IMR-90 (cell line): ENCODE measurements around the gene PIK3C3. TPM values are rescaled to one million over a fixed set of nuclear protein-coding genes. Genes with fewer than 3 reads are reported as not detected.

Experiments
- ATAC-seq: fragments of 200-7000 bp; cut with Tn5 transposase; 2 replicates; pipeline ENCODE4 v1.9.1; 2020; ENCODE audit warnings: low read depth, mild to moderate bottlenecking, moderate library complexity
- BruUV-seq: library from RNA; stranded (reverse); fragments of 400-500 nt; replicated peaks from 2 replicates; lab custom pipeline; 2021; lab: Mats Ljungman, UMichigan
- CTCF ChIA-PET: fragments of 300-600 bp; formaldehyde crosslinking; extraction: SDS; loops from one replicate; lab custom pipeline; 2021; ENCODE audit warnings: antibody characterized with exemption; lab: Yijun Ruan, JAX
- POLR2A ChIA-PET: fragments of 300-600 bp; sonication (Branson Sonifier 250); formaldehyde crosslinking; loops from one replicate; lab custom pipeline; 2022; ENCODE audit warnings: antibody characterized with exemption; ENCODE audit not compliant: unreplicated experiment; lab: Charles Lee
- DNase-seq: peaks from one replicate; pipeline ENCODE4 v3.0.0; 2013
- H2AFZ ChIP-seq: replicated peaks from 2 replicates; pipeline ENCODE3; 2013; ENCODE audit warnings: low read length, mild to moderate bottlenecking; ENCODE audit not compliant: poor library complexity
- H2AK5ac ChIP-seq: 2 replicates; pipeline ENCODE4 v1.6.1; 2013; ENCODE audit warnings: low read depth, low read length, inconsistent platforms
- H2AK9ac ChIP-seq: replicated peaks from 2 replicates; pipeline ENCODE3; 2013; ENCODE audit warnings: mild to moderate bottlenecking, low read depth, low read length, moderate library complexity; ENCODE audit not compliant: poor library complexity
- H2BK120ac ChIP-seq: 2 replicates; pipeline ENCODE4 v1.6.1; 2013; ENCODE audit warnings: low read depth, low read length, inconsistent platforms
- H2BK15ac ChIP-seq: 3 replicates; pipeline ENCODE4 v1.6.1; 2013; ENCODE audit warnings: low read depth, low read length, inconsistent platforms
- H2BK20ac ChIP-seq: 2 replicates; pipeline ENCODE4 v1.6.1; 2013; ENCODE audit warnings: low read depth, mild to moderate bottlenecking, inconsistent platforms, low read length, moderate library complexity
- H2BK5ac ChIP-seq: 2 replicates; pipeline ENCODE4 v1.6.1; 2013; ENCODE audit warnings: mild to moderate bottlenecking, low read depth, low read length, inconsistent platforms; ENCODE audit not compliant: poor library complexity, severe bottlenecking
- H3K14ac ChIP-seq: replicated peaks from 2 replicates; pipeline ENCODE4 v1.6.1; 2013; ENCODE audit warnings: low read depth, low read length, inconsistent platforms
- H3K18ac ChIP-seq: 2 replicates; pipeline ENCODE4 v1.6.1; 2013; ENCODE audit warnings: low read depth, low read length, control low read depth
- H3K23ac ChIP-seq: 2 replicates; pipeline ENCODE4 v1.6.1; 2013; ENCODE audit warnings: low read depth, low read length, inconsistent platforms
- H3K27ac ChIP-seq: 2 replicates; pipeline ENCODE4 v1.5.1; 2013; ENCODE audit warnings: mild to moderate bottlenecking, control low read depth, low read length; ENCODE audit not compliant: insufficient read depth
- H3K27me3 ChIP-seq: 2 replicates; pipeline ENCODE4 v1.6.1; 2013; ENCODE audit warnings: low read length; ENCODE audit not compliant: control insufficient read depth, insufficient read depth
- H3K36me3 ChIP-seq: 2 replicates; pipeline ENCODE4 v1.6.1; 2013; ENCODE audit warnings: low read length, mixed read lengths; ENCODE audit not compliant: control insufficient read depth, insufficient read depth
- H3K4ac ChIP-seq: 2 replicates; pipeline ENCODE4 v1.6.1; 2013; ENCODE audit warnings: low read depth, low read length, inconsistent platforms
- H3K4me1 ChIP-seq: 2 replicates; pipeline ENCODE4 v1.6.1; 2013; ENCODE audit warnings: low read length, mixed read lengths; ENCODE audit not compliant: control insufficient read depth, insufficient read depth
- H3K4me2 ChIP-seq: 2 replicates; pipeline ENCODE4 v1.6.1; 2013; ENCODE audit warnings: low read depth, mild to moderate bottlenecking, control low read depth, low read length, moderate library complexity
- H3K4me3 ChIP-seq: 2 replicates; pipeline ENCODE4 v1.5.1; 2013; ENCODE audit warnings: low read depth, mild to moderate bottlenecking, control low read depth, low read length, moderate library complexity; ENCODE audit not compliant: insufficient read depth
- H3K56ac ChIP-seq: 2 replicates; pipeline ENCODE4 v1.6.1; 2013; ENCODE audit warnings: low read length, inconsistent platforms; ENCODE audit not compliant: insufficient read depth; ENCODE audit errors: extremely low read depth
- H3K79me1 ChIP-seq, 2 experiments: 2 replicates each; pipeline ENCODE4 v1.6.1; 2013; ENCODE audit warnings: low read length in 2 of 2, inconsistent platforms in 1 of 2, low read depth in 1 of 2
- H3K9ac ChIP-seq: 2 replicates; pipeline ENCODE4 v1.6.1; 2013; ENCODE audit warnings: low read depth, low read length, control low read depth
- H3K9me1 ChIP-seq: 2 replicates; pipeline ENCODE4 v1.6.1; 2013; ENCODE audit warnings: low read length, inconsistent platforms; ENCODE audit not compliant: insufficient read depth
- H3K9me3 ChIP-seq: 2 replicates; pipeline ENCODE4 v1.6.1; 2013; ENCODE audit warnings: low read length; ENCODE audit not compliant: control insufficient read depth, insufficient read depth
- H4K20me1 ChIP-seq: 2 replicates; pipeline ENCODE4 v1.6.1; 2013; ENCODE audit warnings: low read length, inconsistent platforms; ENCODE audit not compliant: insufficient read depth
- H4K5ac ChIP-seq: 2 replicates; pipeline ENCODE4 v1.6.1; 2013; ENCODE audit warnings: mild to moderate bottlenecking, low read depth, low read length, control low read depth
- H4K8ac ChIP-seq, 2 experiments: 2 replicates each; pipeline ENCODE4 v1.6.1; 2013; ENCODE audit warnings: low read depth in 2 of 2, low read length in 2 of 2, control low read depth in 1 of 2, inconsistent platforms in 1 of 2
- H4K91ac ChIP-seq: 2 replicates; pipeline ENCODE4 v1.6.1; 2013; ENCODE audit warnings: low read depth, low read length, inconsistent platforms; ENCODE audit not compliant: insufficient read depth
- SMC3 ChIP-seq: fragments of 150-350 bp; IDR thresholded peaks from 2 replicates; pipeline ENCODE4 v1.6.1; 2016; ENCODE audit warnings: low read depth, mild to moderate bottlenecking, antibody characterized with exemption, low read length, moderate library complexity
- WGBS, 2 experiments: methylation state at CpG; one replicate each; pipeline versions ENCODE4 v1.1.5 to v1.1.7; 2013; ENCODE audit warnings: missing lambda C conversion rate in 2 of 2; ENCODE audit not compliant: insufficient read length in 1 of 2; ENCODE audit errors: extremely low coverage in 2 of 2; 5-methylcytosine and 5-hydroxymethylcytosine counted together
- dilution Hi-C: fragments of 300-500 bp; cut with HindIII; formaldehyde crosslinking; loops from one replicate; pipeline ENCODE4 v1.14.3; 2018; ENCODE audit warnings: low sequenced_read_pairs; ENCODE audit not compliant: unreplicated experiment
- in situ Hi-C: fragments of 300-500 bp; cut with MboI; formaldehyde crosslinking; loops from 3 replicates; pipeline ENCODE4 v1.14.3; 2019; ENCODE audit warnings: low sequenced_read_pairs, inconsistent platforms, mixed read lengths
- intact Hi-C: fragments of 100-400 bp; cut with micrococcal nuclease; formaldehyde crosslinking; loops from 2 replicates; pipeline ENCODE4 v1.10.0; 2022
- polyA plus RNA-seq, 3 experiments: library from polyadenylated mRNA; depleted of rRNA; stranded (reverse); fragments of >200 nt; gene quantifications; 2 replicates each; pipeline ENCODE4 v1.2.3, GENCODE V29; 2012; ENCODE audit warnings: low replicate concordance in 1 of 3
- total RNA-seq: library from RNA; depleted of rRNA; stranded (reverse); fragments of >200 nt; gene quantifications from 2 replicates; pipeline ENCODE4 v1.2.3, GENCODE V29; 2012

Gene PIK3C3
- total and polyA plus RNA-seq, 2 of the 4 experiments (the other 2 are of a cell fraction): 41.2 to 57.2 TPM

DNA sequence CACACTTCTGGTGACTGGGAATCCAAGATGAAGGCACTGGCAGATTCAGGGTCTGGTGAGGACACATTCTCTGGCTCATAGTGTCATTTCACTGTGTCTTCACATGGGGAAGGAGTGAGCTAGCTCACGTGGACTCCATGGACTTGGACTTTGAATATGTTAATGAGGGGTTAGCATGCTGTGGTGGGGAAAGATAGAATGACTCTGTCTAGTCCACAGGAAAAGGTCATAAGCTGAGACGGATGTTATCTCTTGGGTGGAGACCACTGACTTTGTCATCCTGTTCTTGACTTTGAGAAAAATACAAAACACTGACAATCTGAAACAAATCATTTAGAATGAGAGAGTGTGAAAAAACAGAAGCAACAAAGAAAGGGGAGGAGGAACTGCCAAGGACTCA, 145.9 kb downstream of the PIK3C3 start:
- no peak overlapping the region for H3K4me3 ChIP-seq
- H4K5ac ChIP-seq: no peak overlapping the region
- no peak for ATAC-seq
- no peaks in the 10 kb centered on the region for H3K36me3 ChIP-seq
- no peak overlapping the region for H2BK15ac ChIP-seq
- peaks cover under 1% of the 10 kb centered on the region; the same call in 1 of the 2 replicates for H3K27me3 ChIP-seq
- no peak overlapping the region for H3K4me2 ChIP-seq
- H3K9ac ChIP-seq: no peak overlapping the region
- H3K56ac ChIP-seq: no peak overlapping the region
- H3K4ac ChIP-seq: no peak overlapping the region
- H3K4me1 ChIP-seq: no peaks in the 10 kb centered on the region
- no peak overlapping the region for H2AK5ac ChIP-seq
- H2BK20ac ChIP-seq: no peak overlapping the region
- H3K79me1 ChIP-seq: no peaks in the 10 kb centered on the region
- no peak overlapping the region for H2AK9ac ChIP-seq
- H4K91ac ChIP-seq: no peak overlapping the region
- no peak for TF ChIP-seq SMC3
- no peaks in the 10 kb centered on the region for H4K20me1 ChIP-seq
- ChIA-PET CTCF (interaction anchor here (1.4 kb wide), 1 partner anchor 14 kb away, joined by 3 read pairs; no protein-coding TSS in a partner anchor), POLR2A (no interaction called here)
- H3K9me3 ChIP-seq: no peaks in the 10 kb centered on the region
- no peak overlapping the region for H3K23ac ChIP-seq
- H4K8ac ChIP-seq: no peak overlapping the region
- H3K18ac ChIP-seq: no peak overlapping the region
- no peak overlapping the region for H3K27ac ChIP-seq
- no peak overlapping the region for H2AFZ ChIP-seq
- in situ Hi-C loops: loop anchor here (25.0 kb wide), 1 partner anchor 1486 kb away; no protein-coding TSS in a partner anchor
- dilution Hi-C loops: no loop called here
- intact Hi-C loops: no loop called here
- no CpG with 5 or more reads among the region's 2 CpGs for WGBS, 2 experiments
- H3K9me1 ChIP-seq: no peaks in the 10 kb centered on the region
- no peak overlapping the region for H2BK5ac ChIP-seq
- DNase-seq: no peak
- no peak overlapping the region for H3K14ac ChIP-seq
- no peak overlapping the region for H2BK120ac ChIP-seq
- no TSS peak for BruUV-seq
